GM18511 (cell line): ENCODE measurements around the gene MYH6.

Experiments used
- ATAC-seq: cut with Tn5 transposase; IDR thresholded peaks from one replicate; pipeline ENCODE4 v1.9.1; 2021; ENCODE audit warnings: mild to moderate bottlenecking, moderate library complexity; ENCODE audit not compliant: unreplicated experiment

The MYH6 gene

DNA sequence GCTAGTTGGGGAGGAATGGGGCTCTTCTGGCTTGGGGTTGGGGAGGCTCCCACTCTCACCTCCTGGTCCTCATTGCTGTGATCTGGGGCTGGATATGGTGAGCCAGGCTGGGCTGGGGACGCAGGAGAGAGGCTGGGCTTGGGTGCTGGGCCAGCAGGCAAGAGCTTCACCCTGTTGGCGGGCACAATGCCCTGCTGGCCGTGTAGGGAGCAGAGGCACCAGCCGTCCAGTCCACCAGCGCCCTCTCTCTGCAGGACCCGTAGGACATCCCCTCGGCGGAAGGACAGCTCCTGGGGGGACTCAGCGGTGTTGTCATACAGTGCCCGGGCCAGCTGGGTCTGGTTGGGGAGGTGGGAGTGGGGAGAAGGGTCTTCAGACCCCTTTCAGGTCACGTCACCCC lies 47.6 kb downstream of the MYH6 start:
- no peak for ATAC-seq

DNA sequence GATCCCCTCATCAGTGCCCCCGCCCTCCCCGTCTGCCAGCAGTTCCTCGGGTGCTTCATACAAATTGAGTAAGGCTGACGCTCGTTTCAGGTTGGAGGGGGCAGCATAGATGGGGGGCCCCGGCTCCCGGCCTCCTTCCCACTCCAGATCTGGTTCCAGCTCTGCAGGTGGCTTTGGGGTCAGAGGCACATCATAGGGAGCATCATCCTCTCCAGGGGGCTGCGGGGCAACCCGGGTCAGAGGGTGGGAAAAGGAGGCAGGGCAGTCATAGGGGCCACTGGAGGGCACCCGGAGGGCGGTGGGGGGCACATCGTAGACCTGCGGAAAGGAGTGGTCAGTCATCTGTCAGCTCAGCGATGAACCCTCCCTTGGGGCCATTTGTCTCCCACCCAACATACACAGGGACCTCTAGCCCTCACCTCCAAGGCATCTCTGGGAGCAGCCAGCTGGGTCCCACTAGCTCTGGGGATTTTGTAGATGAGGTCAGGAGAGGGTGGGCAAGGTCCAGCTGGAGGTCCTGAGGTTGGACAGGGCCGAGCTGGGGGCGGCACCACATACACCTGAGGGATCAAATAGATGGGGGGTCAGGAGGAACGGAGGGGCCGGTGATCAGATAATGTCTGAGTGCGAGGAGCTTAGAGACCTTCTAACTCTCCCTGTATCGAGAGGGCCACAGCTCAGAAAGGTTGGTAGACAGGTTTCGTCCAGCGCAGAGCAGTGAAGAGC lies 48.2 kb downstream of the MYH6 start:
- no peak for ATAC-seq

DNA sequence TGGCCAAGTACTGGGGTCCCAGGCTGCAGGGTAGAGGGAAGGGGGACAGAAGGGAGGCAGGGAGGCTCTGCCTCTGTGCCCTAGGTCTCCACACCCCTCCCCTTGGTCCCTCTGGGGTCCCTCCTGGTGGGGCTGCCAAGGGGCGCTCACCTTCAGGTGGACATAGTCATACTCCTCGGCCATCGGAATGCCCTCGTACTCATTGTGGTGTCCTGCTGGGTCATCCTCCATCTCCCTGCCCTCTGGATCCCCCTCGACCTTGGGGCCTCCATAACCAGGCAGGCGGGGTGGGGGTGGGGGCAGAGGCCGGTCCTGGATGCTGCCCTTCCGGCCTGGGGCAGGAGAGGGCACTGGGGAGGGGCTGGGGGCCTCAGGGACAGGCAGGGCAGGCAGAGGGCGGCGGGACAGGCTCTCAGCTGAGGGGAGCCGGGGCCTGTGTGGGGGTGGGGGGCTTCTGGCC lies 48.9 kb downstream of the MYH6 start:
- no peak for ATAC-seq

DNA sequence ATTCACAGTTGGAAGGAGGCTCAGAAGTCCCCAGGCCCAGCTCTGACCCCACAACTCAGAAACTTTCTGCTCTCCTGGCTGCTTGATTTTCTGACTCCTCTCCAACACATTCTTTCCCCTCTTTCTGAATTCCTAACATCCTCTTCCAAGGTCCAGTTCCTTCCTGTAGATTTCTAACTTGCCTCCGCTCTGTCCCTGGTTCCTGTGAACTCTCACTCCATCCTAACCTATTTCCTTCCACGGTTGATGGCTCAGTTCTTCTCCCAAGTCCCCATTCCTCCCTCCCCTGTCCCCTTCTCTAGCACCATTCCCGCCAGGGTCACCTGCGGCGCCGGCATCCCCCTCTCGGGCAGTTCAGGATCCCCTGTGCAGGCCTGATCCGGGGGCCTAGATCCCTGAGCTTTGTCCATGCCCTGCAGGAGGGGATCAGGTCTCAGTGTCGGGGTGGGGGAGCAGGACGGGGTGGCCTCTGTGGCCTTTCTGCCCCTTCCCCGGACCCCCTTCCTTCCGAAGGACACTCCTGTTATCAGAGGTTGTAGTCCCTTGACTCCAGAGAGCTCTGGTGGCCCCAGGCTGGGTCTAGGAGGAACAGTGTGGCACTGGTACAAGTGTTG lies 49.4 kb downstream of the MYH6 start:
- no peak for ATAC-seq

DNA sequence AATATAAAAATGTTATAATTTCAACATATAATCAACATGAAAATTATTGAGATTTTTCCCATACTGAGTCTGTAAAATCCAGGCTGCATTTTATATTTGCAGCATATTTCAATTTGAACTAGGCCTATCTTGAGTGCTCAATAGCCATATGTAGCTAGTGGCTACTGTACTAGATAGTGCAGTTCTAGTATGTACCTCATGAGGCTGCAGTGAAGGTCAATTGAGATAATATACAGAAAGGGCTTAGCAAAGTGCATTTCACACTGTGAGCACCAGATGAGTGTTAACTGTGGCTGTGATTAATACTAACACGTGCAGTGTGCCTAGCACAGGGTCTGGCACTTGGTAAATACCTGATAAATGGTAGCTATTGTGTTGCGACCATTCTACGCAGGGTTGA lies 50.0 kb downstream of the MYH6 start:
- no peak for ATAC-seq

DNA sequence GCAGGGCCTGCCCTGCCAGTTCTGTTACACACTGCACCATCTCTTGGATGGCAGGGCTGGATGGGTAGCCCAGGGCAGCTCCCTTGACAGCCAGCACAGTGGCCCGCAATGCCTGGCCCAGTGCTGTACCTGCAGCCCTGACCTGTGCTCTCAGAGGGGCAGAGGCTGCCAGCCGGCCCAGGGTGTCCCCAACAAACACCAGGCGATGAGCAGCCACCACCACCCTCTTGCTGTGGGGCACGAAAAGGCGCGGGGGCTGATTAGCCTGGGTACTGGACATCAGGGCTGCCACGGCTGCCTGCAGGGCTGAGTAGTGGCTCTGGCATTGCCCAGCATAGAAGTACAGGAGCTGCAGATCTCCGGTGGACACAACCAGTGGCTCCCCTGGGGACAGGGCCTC lies 50.8 kb downstream of the MYH6 start:
- ATAC-seq, result no peak

DNA sequence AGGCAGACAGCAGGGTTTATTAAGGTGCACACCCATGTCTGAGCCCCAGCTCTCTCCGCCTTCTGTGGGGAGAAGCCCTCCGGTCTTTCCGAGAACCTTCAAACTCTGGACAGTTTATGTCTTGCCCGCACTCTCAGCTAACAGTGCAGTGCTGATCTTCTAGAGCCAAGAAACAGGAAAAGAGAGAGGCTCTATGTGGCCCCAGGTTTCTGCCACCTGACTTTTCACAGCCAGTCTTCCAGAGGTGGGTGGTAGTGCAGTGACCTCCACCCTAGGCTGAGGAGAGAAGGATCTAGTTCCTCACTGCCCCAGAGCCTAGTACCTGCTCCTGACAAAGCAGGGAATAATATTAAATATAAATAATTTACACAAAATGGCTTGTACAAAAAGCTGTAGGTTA lies 51.4 kb downstream of the MYH6 start:
- no peak for ATAC-seq

DNA sequence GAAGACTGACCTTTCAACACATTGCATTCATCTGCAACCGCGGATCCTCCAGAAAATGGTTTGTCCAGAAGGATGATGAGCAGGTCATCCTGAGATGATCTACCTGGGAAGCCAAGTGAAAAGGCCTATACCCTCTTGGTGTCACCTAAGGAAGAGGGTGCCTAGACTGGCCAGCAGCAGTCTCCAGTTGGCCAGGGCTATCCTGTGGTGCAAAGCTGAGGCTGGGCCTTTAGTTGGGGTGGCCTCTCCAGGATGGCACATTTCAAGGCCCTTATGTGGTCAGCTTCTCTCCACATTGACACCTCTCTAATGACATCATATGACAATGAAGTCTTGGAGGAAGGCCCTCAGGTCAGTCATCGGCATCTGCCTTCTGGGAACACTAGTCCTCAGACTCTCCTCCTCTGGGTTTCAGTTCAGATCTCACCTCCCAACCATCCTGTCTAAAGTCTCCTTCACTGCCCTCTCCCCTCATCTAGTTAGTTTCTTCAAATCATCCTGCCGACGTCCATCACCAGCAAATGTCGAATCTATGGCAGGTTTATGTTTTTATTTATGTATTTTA lies 52.1 kb downstream of the MYH6 start:
- ATAC-seq, result no peak

DNA sequence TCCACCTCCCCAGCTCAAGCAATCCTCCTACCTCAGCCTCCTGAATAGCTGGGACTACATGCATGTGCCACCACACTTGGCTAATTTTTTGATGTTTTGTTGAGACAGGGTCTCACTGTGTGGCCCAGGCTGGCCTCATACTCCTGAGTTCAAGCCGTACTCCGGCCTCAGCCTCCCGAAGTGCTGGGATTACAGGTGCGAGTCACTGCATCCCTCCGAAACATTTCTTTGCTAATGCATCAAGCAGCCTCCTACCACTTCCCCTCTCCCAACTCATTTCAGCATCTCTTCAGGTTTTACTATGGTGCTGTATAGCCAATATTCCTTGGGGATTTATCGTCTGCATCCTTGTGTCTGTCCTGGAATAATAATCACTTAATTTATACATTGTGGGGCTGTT lies 53.1 kb downstream of the MYH6 start:
- ATAC-seq, result no peak

DNA sequence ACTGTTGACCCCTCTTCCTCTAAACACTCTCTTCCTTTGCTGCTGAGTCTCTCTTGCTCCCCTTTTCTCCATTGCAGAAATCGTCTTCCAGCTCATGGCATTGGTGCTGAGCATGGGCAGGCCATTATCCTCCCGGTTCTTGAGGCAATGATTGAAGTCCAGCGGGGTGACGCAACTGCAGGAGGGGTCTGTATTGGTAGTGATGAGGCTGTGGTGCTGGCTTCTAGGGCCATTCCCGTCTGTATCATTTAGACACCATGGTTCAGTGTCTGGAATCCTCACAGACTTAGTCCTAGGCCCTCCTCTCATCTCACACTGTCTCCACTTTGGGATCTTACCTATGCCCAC lies 54.7 kb downstream of the MYH6 start:
- no peak for ATAC-seq

DNA sequence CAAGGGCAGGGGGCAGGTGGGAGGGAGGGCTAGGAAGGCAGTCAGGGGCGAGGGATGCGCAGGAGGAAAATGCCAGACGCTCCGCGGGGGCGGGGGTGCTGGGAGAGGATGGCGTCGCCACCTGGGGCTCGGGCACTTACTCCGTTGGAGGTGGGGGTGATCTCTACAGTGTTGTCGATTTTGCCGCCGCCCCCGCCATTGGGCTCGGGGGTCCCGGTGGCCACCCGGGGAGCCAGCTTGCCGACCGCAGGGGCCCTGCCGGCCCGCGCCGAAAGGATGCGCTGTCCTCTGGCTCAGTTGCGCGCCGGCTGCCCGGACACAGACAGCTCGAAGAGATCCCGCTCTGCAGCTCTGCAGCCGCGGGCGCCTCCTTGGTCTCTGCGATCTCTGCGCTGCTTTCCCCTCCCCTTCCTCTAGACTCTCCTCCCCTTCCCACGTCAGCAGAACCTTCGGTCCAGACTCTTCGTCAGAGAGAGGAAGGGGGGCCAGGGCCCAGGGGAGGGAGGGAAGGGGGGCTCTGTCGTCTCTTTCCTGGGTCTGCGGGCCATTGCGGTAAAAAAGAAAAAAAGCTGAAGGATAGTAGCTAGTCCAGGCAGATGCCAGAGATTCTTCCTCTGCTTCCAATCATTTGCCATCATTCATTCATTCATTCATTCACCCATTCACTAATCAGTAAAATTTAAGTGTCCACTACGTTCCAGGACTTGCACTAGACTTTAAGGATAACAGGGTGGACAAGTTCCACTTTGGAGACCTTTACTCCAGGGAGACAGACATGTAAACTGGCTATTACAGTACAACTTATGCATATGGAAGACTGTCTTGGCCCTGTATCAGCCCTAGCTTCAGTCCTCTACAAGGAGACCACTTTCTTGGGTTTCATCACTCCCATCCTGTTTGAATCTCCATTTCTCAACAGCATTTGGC lies 55.3 kb downstream of the MYH6 start, which contains the start of gene SLC22A17:
TSS of gene SLC22A17 (minus strand) at position 382 of the 927 bp plus-strand sequence.
- ATAC-seq, result no peak

DNA sequence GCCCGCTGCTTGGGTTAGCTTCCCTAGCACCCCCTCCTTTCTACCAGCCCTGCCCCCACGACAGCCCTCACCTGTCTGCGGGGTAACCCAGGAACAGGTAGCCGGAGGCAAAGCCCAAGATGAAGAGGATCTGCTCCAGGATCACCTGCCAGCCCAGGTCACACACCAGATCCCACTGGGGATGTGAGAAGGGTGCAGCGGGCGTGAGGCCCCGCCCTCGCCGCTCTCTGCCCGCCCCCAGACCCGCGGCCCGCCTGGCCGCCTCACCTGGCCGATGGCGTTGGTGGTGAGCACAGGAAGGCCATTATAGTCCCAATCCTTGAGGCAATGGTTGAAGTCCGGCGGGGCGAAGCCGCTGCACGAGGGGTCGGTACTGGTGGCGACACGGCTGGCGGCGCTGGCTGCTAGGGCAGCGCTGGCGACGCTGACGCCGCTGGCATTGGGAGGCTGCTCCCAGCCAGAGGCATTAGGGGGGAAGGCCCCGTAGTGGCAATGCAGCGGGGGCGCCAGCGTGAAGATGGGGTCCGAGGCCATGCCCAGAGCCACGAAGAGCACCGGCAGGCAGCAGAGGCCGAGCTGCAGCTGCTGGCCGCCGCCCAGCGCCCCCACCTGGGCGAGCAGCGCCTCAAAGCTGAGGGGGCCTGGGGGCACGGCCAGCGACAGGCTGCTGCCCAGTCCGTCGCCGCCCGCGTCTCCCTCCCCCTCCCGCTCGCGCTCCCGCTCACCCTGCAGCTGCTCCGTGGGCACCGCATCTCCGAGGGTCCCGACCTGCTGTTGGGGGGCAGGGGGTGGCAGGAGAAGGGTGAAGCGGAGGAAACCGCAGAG lies 56.2 kb downstream of the MYH6 start:
- ATAC-seq, result no peak

DNA sequence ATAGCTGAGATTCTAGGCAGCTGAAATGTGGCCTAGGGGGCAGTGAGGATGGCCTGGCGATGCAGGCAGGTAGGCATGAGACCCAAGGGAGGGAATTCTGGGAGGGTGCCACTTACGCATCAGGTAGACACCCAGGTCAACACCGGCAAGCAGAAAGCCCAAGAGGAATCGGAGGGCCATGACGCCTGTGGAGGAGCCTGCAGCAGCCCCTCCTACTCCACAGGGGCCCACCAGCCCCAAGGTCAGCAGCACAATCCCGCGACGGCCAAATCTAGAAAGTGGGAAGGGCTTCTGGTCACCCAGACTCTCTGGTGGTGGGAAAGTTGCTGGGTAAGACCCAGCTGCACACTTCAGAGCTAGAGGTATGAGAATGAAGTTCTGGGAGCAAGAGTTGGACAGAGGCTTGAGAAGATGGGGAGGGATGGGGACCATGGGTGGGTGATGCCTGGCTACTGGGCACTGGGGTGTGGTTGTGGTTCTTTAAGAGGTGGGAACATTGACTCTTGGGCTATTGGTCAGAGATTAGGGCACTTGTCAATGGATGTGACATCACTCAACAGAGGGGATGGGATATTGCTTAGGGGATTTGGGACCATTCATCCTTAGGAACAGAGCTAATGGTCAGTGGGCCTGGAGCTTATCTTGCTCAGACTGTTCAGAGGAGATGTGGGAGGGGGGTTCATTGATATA lies 58.8 kb downstream of the MYH6 start:
- no peak for ATAC-seq

DNA sequence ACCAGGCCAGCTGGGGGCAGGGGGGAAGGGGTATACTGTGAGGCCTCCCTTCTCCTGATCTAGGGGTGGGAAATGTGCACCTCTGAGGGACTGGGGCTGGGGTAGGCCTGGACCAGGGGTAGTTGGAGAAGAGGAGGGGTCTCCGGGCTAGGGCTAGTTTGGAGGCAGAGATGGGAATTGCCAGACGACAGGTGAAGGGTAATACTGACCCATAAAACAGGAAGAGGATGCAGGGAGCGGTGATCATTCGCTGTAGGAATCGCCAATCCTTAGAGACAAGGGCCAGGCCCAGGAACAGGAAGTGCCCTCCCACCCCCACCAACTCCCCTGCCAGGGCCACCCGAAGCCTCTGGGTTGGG lies 59.8 kb downstream of the MYH6 start:
- no peak for ATAC-seq

DNA sequence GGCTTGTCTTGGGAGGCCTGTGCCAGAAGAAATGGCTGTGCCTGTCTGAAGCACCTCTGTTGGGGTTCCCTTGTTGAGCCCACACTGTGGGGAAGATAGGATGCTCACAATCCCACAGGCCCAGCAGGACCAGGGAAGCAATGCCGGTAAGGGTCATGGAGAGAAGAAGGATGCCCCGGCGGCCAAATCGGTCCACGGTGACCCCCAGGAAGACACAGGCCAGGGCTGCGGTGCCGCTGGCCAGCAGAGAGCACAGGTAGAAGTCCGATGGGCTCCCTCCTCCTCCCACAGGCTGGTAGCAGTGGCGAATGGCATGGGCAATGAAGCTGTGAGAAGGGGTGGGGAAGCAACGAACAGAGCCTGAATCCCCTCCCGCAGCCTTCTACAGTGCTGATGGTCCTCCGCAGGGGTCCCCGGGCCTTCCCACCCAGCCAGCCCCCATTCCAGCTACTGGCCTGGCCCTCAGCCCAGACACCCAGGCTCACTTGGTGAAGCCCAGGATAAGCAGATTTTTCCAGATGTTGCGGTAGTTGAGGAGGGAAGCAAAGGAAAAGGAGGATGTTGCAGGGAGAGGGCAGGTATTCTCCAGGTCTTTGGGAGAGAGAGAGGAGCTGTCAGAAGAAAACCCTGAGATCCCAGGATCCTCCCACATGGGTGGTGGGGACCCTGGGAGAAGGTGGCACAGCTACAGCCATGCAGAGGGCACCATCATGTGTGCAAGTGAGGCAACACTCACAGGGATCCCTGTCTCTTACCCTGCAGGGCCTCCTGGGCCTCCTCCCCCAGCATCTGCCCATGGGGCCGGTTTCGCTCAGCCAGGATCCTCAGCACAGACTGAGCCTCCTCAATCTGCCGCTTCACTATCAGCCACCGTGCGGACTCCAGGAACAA lies 60.4 kb downstream of the MYH6 start:
- ATAC-seq, result no peak

DNA sequence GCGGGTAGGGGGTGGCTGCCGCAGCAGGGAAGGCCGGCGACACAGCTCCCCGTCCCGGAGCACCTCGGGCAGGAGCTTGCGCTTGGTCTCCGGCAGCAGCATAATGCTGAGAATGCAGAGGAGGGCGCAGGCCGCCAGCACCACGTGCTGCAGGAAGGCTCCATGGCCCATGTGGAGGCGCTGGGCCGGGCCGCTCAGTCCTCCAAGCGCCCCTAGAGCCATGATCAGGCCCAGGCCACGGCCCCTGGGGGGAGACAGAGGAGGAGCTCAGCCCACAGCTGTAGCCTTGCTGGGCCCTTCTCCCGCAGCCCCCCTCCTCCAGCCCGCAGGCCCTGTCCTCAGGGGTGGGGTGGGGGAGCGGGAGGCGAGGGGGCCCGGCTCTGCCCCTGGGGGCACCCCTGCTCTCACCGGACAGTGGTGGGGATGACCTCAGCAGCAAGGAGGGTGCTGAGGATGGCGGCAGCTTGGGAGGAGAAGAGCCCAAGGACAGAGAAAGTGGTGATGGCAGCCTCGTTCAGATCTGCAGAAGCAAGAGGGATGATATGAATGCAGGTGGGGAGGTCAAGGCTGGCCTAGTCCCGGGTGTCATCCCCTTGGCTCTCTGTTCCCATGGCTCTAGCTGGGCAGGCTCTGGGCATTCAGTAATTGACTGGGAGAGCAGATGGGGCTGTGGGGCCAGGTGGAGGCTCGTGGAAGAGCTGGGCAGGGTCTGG lies 61.2 kb downstream of the MYH6 start:
- ATAC-seq, result no peak

DNA sequence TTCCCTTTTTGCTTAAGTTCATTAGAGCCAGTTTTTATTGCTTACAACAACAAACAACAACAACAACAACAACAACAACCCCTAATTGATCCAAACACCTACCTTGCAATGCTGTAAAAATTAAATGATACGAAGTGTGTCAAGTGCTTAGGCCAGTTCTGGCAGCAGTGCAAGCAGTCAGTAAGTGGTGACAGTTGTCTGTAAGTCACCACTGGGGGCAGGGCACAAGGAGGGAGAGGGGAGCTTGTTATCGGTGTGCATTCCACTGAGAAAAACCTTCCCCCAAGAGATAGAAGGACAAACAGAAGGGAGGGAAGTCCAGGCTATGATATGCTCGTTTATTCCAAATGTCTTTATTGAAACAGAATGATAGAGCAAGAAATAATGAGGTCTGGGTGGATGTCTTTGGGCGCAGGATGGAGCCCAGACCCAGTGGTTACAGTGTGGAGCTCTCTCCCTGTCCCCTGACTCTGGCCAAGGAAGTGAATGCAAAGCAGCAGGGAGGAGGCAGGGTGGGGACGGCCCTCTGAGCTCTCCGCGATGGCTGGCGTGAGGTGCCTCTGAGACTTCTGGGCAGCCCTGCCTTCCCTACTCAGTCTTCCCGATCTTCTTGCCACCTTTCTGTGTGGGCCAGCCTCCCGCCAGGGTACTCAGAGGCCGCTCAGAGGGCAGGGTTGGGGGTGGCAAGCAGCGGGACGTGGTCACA lies 61.9 kb downstream of the MYH6 start:
- no peak for ATAC-seq

DNA sequence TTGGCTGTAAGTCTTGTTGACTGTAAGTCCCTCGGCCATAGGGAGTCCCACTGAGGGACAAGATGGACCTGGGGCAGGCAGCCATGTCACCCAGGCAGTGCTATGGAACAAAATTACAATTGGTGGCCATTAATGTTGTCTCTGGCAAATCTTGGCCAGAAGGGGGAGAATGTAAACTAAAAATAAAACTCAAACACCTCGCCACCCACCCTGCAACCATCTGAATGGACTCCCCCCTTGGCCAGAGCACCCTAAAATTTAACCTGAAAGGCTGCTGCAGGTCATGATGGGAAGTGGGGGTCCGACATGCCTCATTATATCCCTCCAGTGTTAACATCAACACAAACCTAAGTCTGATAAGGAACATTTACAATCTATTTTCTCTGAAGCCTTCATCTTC lies 63.6 kb downstream of the MYH6 start:
- no peak for ATAC-seq
